SU-DHL-6 (cell line): ENCODE results near the gene GSTA3.
"Not testable (repeated sequence)": the region's sequence is repeated elsewhere in the genome, so short reads cannot be mapped to it uniquely, and the experiment has no call there.

Source experiments
- EZH2phosphoT487 ChIP-seq: fragments of 200-600 bp; sonication (generic), shearing (Covaris generic); conservative IDR thresholded peaks from 2 replicates; pipeline ENCODE4 v1.6.1; 2018; ENCODE audit warnings: mild to moderate bottlenecking, antibody characterized with exemption, low read length, moderate library complexity, mixed read lengths
- TF ChIP-seq, protein P1 (sequence below): fragments of 200-600 bp; sonication (generic); IDR thresholded peaks from one replicate; pipeline ENCODE4 v1.5.1; 2017; ENCODE audit warnings: antibody characterized with exemption, mild to moderate bottlenecking, low read length, moderate library complexity; ENCODE audit not compliant: insufficient read depth, poor library complexity, severe bottlenecking

- TF ChIP-seq, protein P1, sequence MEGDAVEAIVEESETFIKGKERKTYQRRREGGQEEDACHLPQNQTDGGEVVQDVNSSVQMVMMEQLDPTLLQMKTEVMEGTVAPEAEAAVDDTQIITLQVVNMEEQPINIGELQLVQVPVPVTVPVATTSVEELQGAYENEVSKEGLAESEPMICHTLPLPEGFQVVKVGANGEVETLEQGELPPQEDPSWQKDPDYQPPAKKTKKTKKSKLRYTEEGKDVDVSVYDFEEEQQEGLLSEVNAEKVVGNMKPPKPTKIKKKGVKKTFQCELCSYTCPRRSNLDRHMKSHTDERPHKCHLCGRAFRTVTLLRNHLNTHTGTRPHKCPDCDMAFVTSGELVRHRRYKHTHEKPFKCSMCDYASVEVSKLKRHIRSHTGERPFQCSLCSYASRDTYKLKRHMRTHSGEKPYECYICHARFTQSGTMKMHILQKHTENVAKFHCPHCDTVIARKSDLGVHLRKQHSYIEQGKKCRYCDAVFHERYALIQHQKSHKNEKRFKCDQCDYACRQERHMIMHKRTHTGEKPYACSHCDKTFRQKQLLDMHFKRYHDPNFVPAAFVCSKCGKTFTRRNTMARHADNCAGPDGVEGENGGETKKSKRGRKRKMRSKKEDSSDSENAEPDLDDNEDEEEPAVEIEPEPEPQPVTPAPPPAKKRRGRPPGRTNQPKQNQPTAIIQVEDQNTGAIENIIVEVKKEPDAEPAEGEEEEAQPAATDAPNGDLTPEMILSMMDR = not testable (repeated sequence)
- not testable (repeated sequence) for TF ChIP-seq EZH2phosphoT487
These were observed 33.3 kb upstream of the GSTA3 start for GRCh38 chr6:52942821-52943220.
